ENCODE data around the gene GABRR3.

GRCh38 chr3:98056035-98056434 is 20.9 kb upstream of the GABRR3 start:
- TF ChIP-seq CTCF (IDR thresholded peaks at IDR 0.05), result no peak
- TF ChIP-seq POLR2A (IDR thresholded peaks at IDR 0.05), result no peak
